Neural cell (in vitro differentiated cells): Measurements from ENCODE around the gene FAXC.

Experiments
- CTCF ChIP-seq: fragments of 450-650 bp; IDR thresholded peaks from 2 replicates; pipeline ENCODE4 v1.5.1; 2014; ENCODE audit warnings: antibody characterized with exemption, mild to moderate bottlenecking, moderate library complexity; ENCODE audit not compliant: poor library complexity, severe bottlenecking
- EP300 ChIP-seq: fragments of 450-650 bp; conservative IDR thresholded peaks from 2 replicates; pipeline ENCODE4 v1.6.1; 2014; ENCODE audit warnings: antibody characterized with exemption, mild to moderate bottlenecking, moderate library complexity; ENCODE audit not compliant: poor library complexity, severe bottlenecking
- EZH2 ChIP-seq: fragments of 200-600, 300-800 bp; shearing (Covaris generic), sonication (generic); IDR thresholded peaks from 2 replicates; pipeline ENCODE4 v1.6.1; 2014; ENCODE audit warnings: antibody characterized with exemption, low read length, borderline replicate concordance, mild to moderate bottlenecking; ENCODE audit not compliant: insufficient read depth, poor library complexity, severe bottlenecking
- MXI1 ChIP-seq: fragments of 450-650 bp; conservative IDR thresholded peaks from 2 replicates; pipeline ENCODE4 v1.6.1; 2014; ENCODE audit warnings: antibody characterized with exemption, mild to moderate bottlenecking; ENCODE audit not compliant: poor library complexity, severe bottlenecking
- POLR2AphosphoS5 ChIP-seq: IDR thresholded peaks from 2 replicates; pipeline ENCODE4 v1.6.1; 2012
- RAD21 ChIP-seq: fragments of 450-650 bp; conservative IDR thresholded peaks from 2 replicates; pipeline ENCODE4 v1.6.1; 2014; ENCODE audit warnings: antibody characterized with exemption, mild to moderate bottlenecking, moderate library complexity
- REST ChIP-seq: IDR thresholded peaks from 2 replicates; pipeline ENCODE4 v1.6.1; 2012; ENCODE audit warnings: borderline replicate concordance
- SMC3 ChIP-seq: fragments of 450-650 bp; conservative IDR thresholded peaks from 2 replicates; pipeline ENCODE4 v1.6.1; 2014; ENCODE audit warnings: antibody characterized with exemption, mild to moderate bottlenecking, moderate library complexity; ENCODE audit not compliant: poor library complexity
- TAF1 ChIP-seq: IDR thresholded peaks from 2 replicates; pipeline ENCODE4 v1.6.1; 2012; ENCODE audit warnings: low read depth

- no peak for TF ChIP-seq CTCF
- TF ChIP-seq EZH2 = no peak
- TF ChIP-seq REST = no peak
- no peak for TF ChIP-seq EP300
- no peak for TF ChIP-seq POLR2AphosphoS5
- no peak for TF ChIP-seq RAD21
- no peak for TF ChIP-seq SMC3
- TF ChIP-seq TAF1 = no peak
- TF ChIP-seq MXI1 = no peak
Measured at GRCh38 chr6:99378636-99379035, 29.2 kb upstream of the FAXC start.
